Endothelial cell (in vitro differentiated cells): ENCODE data around the gene GAS7. TPM values are rescaled to one million over a fixed set of nuclear protein-coding genes. Genes with fewer than 3 reads are reported as not detected.

ENCODE experiments used
- DNase-seq: peaks from one replicate; pipeline ENCODE4 v3.0.0; 2021; ENCODE audit warnings: low spot score
- H3K27ac Mint-ChIP-seq: one replicate; pipeline ENCODE4 v1.8.0; 2021; ENCODE audit warnings: mixed read lengths, inconsistent platforms; ENCODE audit not compliant: unreplicated experiment
- H3K27me3 Mint-ChIP-seq: one replicate; pipeline ENCODE4 v1.8.0; 2021; ENCODE audit warnings: mild to moderate bottlenecking, moderate library complexity, mixed read lengths, inconsistent platforms; ENCODE audit not compliant: unreplicated experiment
- H3K36me3 Mint-ChIP-seq: one replicate; pipeline ENCODE4 v1.8.0; 2021; ENCODE audit warnings: mild to moderate bottlenecking, low read depth, mixed read lengths, inconsistent platforms; ENCODE audit not compliant: unreplicated experiment
- H3K4me1 Mint-ChIP-seq: one replicate; pipeline ENCODE4 v1.8.0; 2021; ENCODE audit warnings: mild to moderate bottlenecking, mixed read lengths, inconsistent platforms; ENCODE audit not compliant: unreplicated experiment
- H3K4me3 Mint-ChIP-seq: one replicate; pipeline ENCODE4 v1.8.0; 2021; ENCODE audit warnings: mild to moderate bottlenecking, mixed read lengths, inconsistent platforms; ENCODE audit not compliant: unreplicated experiment
- H3K9me3 Mint-ChIP-seq: one replicate; pipeline ENCODE4 v1.8.0; 2021; ENCODE audit warnings: mixed read lengths, inconsistent platforms; ENCODE audit not compliant: unreplicated experiment
- total RNA-seq: library from RNA; stranded (reverse); fragmentation: NEBNext Ultra II Directional; extraction: Animal tissue kit (Norgen Biotek cat#: 25700); gene quantifications from one replicate; pipeline ENCODE4 v1.2.1, GENCODE V29; 2021; ENCODE audit not compliant: unreplicated experiment
- TF ChIP-seq, protein P1 (sequence below): fragments of 200-600 bp; sonication (generic); IDR thresholded peaks from one replicate; pipeline ENCODE4 v1.5.0; 2021; ENCODE audit warnings: antibody characterized with exemption; ENCODE audit not compliant: unreplicated experiment

The GAS7 gene
- total RNA-seq, 1 donor from 2014 or later = 7.0 TPM

DNA sequence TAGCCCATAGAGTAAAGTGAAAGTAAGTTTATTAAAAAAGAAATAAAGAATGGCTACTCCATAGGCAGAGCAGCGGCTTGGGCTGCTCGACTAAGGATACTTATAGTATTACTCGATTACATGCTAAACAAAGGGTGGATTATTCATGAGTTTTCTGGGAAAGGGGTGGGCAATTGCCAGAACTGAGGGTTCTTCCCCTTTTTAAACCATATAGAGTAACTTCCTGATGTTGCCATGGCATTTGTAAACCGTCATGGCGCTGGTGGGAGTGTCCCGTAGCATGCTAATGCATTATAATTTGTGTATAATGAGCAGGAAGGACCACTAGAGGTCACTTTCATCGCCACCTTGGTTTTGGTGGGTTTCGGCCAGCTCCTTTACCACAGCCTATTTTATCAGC, 13.3 kb upstream of the GAS7 start:
- H3K4me3 Mint-ChIP-seq = no peak overlapping the region
- H3K27ac Mint-ChIP-seq = no peak overlapping the region
- H3K9me3 Mint-ChIP-seq = no peaks in the 10 kb centered on the region
- TF ChIP-seq, protein P1, sequence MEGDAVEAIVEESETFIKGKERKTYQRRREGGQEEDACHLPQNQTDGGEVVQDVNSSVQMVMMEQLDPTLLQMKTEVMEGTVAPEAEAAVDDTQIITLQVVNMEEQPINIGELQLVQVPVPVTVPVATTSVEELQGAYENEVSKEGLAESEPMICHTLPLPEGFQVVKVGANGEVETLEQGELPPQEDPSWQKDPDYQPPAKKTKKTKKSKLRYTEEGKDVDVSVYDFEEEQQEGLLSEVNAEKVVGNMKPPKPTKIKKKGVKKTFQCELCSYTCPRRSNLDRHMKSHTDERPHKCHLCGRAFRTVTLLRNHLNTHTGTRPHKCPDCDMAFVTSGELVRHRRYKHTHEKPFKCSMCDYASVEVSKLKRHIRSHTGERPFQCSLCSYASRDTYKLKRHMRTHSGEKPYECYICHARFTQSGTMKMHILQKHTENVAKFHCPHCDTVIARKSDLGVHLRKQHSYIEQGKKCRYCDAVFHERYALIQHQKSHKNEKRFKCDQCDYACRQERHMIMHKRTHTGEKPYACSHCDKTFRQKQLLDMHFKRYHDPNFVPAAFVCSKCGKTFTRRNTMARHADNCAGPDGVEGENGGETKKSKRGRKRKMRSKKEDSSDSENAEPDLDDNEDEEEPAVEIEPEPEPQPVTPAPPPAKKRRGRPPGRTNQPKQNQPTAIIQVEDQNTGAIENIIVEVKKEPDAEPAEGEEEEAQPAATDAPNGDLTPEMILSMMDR = no peak
- H3K4me1 Mint-ChIP-seq = peaks cover 9% of the 10 kb centered on the region
- no peak for DNase-seq
- H3K36me3 Mint-ChIP-seq = no peaks in the 10 kb centered on the region
- peaks cover 3% of the 10 kb centered on the region for H3K27me3 Mint-ChIP-seq

DNA sequence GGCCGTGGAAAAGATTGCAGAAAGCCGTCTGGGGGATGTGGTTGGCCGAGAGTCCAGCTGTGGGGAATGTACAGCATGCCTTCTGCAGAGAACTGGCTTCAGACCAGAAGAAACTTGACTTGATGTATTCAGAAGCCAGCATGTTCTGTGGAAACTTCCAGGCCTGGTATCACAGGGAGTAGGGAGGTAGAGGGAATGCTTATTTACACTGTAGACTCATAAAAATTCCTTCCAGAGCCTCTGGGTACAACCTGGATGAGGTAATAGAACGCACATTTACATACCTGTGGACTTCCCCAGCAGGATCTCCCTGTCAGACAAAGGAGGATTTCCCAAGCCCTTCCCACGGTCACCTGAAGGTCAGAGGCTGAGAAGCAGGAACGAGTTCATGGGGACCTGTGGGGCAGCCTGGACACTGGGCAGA, 11.8 kb upstream of the GAS7 start:
- peaks cover 7% of the 10 kb centered on the region for H3K4me1 Mint-ChIP-seq
- H3K36me3 Mint-ChIP-seq = no peaks in the 10 kb centered on the region
- H3K27ac Mint-ChIP-seq = no peak overlapping the region
- H3K4me3 Mint-ChIP-seq = no peak overlapping the region
- peaks cover 3% of the 10 kb centered on the region for H3K27me3 Mint-ChIP-seq
- DNase-seq = no peak
- no peaks in the 10 kb centered on the region for H3K9me3 Mint-ChIP-seq
- TF ChIP-seq, protein P1 = no peak

DNA sequence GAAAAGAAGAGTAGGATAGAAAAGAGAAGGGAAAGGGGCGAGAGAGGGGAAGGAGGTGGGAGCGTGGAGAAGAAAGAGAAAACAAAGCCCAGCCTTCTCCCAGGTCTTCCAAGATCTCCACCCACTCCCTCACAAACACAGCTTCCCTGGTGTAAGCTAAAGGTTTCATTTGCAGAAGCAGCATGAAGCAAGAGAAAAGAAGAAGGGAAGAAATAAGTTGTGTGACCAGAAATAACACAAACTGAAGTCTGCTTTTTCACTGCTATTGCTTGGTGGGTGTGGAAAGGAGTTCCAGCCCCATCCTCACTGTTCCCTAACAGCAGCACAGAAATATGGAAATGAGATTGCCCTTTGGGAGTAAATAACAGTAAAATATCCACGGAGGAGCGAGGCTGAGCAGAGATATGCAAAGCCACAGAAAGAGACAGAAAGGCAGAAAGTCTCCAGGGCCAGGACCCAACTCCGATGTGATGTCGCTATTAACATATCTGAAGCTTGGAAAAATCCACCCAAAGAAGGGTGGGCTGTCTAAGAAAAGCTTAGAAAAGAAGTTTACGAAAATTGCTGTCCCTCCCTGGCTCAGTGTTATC, 10.3 kb upstream of the GAS7 start:
- TF ChIP-seq, protein P1 = no peak
- Mint-ChIP-seq H3K36me3 (no peaks in the 10 kb centered on the region), H3K9me3 (no peaks in the 10 kb centered on the region), H3K27me3 (peaks cover 3% of the 10 kb centered on the region), H3K27ac (no peak overlapping the region), H3K4me3 (no peak overlapping the region), H3K4me1 (peaks cover 7% of the 10 kb centered on the region)
- no peak for DNase-seq

DNA sequence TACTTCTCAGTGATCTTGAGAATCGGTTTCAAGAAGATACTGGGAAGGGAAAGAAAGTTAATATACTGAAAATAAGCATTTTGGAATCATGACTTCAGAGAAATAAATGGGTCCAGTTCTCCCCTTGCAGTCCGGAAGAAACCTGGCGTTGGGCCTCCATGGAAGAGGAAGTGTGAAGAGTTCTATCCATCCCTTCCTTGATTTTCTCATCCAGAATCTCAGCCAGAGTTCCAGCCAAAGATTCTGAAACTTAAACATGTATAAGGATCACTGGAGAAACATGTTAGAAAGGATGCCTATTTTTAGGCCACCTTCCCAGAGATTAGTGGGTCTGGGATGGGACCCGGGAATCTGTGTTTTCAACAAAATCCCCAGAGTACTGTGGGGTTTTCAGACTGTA, 8.7 kb upstream of the GAS7 start:
- Mint-ChIP-seq H3K36me3 (no peaks in the 10 kb centered on the region), H3K4me3 (no peak overlapping the region), H3K4me1 (peaks cover 7% of the 10 kb centered on the region), H3K27ac (no peak overlapping the region), H3K27me3 (peaks cover 3% of the 10 kb centered on the region), H3K9me3 (no peaks in the 10 kb centered on the region)
- DNase-seq = no peak
- TF ChIP-seq, protein P1 = no peak

DNA sequence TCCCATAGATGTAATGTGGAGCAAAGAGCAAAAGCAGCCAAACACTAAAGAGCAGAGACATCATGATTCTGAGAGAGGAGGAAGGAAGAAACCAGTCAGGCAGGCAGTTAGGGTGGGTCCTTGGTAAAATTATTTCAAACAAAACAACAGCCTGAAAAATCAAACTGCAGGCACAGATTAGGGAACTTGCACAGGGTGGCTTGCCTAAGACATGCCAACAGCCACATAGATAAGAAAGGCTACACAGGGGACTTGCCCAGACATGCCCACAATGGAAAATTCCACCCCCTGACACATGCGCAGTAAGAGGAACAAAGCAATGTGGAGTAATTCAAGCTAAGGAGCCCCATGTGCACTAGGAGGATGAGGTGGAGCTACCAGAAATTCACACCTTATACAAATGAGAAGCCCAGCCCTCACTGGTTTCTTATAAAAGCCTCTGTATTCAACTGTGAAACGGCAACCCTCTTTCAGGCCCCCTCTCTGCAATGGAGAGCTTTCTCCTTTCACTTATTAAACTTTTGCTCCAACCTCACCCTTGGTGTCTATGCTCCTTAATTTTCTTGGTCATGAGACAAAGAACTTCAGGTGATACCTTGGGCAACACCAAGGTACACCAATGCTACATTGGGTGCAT, 7.3 kb upstream of the GAS7 start:
- no peak for DNase-seq
- Mint-ChIP-seq H3K27ac (no peak overlapping the region), H3K36me3 (no peaks in the 10 kb centered on the region), H3K4me3 (no peak overlapping the region), H3K4me1 (peaks cover 7% of the 10 kb centered on the region), H3K9me3 (no peaks in the 10 kb centered on the region), H3K27me3 (peaks cover 3% of the 10 kb centered on the region)
- TF ChIP-seq, protein P1 = no peak
